ENCODE data around the gene ZMYND8.
"Not testable (repeated sequence)": the region's sequence is repeated elsewhere in the genome, so short reads cannot be mapped to it uniquely, and the experiment has no call there.

ZMYND8 gene

DNA sequence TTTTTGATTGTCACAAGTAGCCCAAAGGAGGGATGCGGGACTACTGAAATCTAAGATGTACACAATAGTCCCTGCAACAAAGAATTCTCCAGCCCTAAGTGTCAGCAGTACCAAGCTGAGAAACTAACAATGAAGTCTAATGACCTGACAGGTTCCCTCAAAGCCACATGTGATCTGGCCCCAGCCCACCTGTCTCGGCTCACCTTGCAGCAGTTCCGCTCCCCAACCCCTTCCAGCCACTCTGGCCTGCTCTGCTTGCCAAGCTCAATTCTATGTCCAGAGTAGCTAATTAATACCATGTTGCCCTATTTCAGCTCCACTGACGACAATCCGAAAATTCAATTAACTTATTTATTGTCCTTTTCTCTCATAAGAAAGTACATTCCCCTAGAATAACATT is 72.1 kb downstream of the ZMYND8 start:
- no peak for DNase-seq

DNA sequence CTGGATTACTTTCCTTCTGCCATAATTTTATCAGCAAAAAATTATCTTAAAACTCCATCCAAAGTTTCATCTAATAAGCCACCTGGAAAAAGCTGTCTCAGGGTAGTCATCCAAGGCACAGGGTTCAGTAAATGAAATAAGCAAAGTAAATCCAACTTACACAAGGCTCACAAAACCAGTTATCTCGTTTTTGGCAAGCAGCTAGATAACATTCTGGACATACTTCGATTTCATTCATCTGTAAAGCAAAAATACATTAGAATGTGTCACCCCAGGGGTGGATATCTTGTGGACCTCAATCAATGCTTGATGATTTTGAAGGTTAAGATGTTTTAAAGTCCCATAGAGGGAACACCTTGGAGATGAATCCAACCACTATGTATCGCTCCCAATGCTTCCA is 73.1 kb downstream of the ZMYND8 start:
- DNase-seq: no peak

DNA sequence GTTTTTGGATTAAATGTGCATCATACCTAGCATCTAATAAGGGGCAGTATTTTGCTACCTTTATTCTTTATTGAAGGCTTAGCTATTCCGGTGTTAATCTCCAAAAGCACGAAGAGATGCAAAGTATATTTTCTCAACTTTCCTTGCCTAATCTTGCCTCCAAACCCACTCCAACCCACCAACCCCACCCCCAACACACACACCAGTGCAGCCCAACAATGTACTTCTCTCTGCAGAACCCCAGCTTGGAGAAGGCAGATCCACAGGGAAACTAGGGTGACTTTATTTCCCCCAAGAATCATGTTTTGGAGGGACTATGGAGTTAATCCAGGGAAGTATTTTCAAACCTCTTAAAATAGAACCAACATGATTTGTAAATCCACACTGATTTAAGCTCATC is 73.6 kb downstream of the ZMYND8 start:
- no peak for DNase-seq

DNA sequence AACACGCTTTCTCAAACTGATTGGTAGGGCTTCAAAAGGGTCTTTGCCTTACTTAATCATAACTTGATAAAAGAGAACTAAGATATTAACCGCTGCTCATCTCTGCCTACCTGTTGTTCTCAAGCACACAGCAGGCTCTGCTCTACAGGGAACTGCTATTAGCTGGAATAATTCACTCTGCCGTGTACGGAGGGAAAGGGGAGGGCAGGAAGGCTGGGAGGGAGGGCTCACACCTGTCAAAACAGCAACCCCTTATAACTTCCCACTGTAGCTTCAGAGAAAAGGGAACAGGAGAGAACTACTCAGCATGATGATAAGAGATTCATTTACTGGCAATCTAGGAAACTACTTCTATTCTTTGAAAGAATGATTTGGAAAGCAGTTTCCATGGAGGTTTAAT is 75.1 kb downstream of the ZMYND8 start:
- no peak for DNase-seq

DNA sequence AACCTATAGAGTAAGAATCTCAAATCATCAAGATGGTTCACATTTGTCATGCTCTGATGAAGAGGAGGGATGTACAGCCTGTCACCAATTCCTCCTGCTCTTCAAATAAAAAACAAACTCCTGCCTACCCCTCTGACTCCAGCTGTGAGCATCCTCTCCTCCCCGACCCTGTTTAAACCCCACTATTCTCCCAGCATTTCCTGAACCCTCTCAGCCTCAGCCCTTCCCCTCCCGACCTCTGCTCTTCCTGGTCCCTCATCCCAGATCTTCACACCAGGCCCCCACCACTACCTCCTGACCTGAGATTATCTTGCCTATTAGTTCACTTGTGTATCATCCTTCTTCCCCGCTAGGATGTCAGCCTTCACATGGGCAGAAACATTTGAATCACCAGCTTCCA is 75.8 kb downstream of the ZMYND8 start:
- no peak for DNase-seq

DNA sequence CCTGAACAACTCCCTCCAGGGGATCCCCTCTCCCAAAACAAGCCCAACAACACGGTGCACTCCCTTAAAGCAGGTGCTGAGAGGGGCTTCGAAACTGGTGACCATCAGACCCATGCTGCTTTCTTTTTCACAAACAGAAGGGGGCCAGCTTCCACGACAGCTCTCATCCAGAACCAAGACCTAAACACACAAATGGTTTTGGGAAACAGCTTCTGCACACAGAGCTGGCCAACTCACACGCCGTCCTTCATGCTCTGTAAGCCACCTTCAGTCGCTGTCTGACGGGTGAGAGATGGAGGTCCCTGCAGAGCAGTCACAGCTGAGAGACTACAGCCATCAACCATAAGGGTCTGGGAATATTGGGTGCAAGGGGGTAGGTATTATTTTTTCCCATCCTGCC is 76.3 kb downstream of the ZMYND8 start:
- DNase-seq: no peak

DNA sequence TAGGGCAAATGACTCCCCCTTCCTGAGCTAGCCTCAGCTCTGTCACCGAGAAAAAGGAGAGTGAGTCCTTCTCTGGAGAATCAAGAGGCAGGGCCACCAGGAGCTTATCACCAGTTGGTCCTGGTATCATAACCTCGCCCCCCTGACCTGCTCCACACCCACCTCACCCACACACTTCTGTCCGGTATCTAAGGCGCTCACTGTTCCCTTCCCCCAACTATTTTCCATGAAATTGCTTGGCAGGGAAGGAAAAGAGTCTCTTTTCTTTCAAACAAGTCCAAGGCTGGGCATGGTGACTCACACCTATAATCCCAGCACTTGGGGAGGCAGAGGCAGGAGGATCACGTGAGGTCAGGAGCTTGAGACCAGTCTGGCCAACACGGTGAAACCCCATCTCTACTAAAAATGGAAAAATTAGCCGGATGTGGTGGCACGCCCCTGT is 77.6 kb downstream of the ZMYND8 start:
- no peak for DNase-seq

DNA sequence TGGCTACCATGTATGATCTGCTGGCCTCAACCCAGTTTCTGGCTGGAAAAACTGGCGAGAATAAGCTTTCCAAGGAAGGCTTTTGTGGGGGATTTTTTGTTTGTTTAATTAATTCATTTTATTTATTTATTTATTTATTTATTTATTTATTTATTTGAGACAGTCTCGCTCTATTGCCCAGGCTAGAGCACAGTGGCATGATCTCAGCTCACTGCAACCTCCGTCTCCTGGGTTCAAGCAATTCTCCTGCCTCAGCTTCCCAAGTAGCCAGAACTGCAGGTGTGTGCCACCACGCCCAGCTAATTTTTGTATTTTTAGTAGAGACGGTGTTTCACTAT is 79.0 kb downstream of the ZMYND8 start:
- DNase-seq: not testable (repeated sequence)

DNA sequence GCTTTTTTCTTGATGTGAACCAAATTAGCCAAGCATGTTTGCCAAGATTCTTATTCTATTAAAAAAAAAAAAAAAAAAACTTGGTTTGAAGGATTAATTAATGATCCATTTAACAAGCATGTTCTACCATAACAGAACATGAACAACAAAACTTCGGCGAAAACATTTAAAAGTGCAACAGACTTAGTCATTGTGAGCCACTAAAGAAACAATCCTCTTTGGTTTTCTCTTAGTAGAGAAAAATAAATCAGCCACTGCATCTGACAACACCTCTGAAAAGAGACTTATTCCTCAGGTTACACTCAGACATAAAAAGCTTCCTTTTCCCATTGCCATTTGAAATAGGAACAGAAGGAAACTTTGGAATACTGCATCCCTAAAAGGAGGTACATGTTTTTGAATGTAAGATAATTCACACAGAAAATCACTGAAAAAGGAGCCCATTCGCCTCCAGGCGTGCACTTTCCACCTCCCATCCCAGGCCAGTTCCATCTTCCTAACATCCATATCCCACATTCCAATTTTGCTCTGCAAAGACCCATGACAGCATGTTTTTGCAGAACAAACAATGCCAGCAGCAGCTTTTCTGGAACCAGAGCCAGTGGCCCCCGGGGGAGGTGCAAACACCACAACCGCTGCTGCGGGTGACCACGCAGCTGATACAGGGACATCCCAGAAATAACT is 79.5 kb downstream of the ZMYND8 start:
- no peak for DNase-seq

DNA sequence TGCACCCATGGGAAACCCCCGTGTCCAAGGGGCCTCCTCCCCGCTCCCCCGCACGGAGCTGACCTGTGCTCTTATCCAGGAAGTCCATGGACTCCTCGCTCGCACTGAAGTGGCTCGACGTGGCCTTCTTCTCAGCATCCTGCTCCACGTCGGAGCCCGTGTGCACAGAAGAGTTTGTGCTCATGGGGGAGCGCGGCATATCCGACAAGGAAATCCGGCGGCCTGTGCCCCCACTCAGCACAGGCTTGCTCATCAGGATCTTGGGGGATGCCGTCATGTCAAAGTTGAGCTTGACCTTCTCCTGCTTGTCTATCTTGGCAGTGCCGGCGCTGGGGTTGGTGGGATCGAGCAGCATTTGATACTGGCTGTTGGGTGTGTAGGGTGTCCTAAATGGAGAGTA is 80.2 kb downstream of the ZMYND8 start:
- DNase-seq: no peak

DNA sequence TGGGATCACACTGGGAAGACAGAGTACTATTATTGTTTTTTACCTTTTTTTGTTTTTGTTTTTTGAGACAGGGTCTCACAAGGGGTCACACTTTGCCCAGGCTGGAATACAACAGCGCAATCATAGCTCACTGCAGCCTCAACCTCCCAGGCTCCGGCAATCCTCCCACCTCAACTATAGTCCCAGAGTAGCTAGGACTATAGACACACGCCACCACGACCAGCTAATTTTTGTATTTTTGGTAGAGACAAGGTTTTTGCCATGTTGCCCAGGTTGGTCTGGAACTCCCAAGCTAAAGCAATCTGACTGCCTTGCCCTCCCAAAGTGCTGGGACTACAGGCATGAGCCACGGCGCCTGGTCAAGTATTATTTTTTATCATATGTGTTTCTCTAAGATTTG is 81.0 kb downstream of the ZMYND8 start:
- DNase-seq: no peak

DNA sequence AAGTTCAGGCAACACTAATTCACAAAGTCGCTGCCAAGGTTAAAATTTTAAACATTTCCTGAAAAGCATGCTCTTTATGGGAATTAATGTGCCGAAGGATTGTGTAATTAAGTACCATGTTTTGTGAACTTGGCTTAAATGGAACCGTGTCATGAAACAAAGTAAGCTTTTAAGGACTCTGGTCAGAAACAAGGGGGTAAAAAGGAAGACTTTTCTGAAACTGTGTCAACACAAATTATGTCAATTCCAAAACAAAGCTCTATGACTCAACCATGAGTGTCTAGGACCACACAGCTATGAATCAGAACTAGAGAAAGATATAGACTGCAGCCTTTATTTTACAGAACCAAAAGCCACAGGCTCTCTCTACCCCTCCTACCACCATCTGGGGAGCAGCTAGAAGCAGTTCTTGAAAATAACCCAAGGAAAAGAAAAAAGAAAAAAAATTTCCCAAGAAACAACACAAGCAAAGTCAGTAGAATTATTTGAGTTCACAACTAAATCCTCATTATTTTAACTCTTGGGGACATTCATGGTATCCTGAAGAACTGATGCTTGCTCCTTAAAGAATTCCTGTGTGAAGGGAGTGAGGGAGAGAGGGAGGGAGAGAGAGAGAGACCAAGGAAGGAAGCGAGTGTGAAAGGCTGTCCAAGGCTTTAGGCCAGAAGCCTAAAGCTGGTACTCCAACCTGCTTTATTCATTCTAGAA is 81.9 kb downstream of the ZMYND8 start:
- peak in 1 of 2 experiments; percentile 39 for DNase-seq

DNA sequence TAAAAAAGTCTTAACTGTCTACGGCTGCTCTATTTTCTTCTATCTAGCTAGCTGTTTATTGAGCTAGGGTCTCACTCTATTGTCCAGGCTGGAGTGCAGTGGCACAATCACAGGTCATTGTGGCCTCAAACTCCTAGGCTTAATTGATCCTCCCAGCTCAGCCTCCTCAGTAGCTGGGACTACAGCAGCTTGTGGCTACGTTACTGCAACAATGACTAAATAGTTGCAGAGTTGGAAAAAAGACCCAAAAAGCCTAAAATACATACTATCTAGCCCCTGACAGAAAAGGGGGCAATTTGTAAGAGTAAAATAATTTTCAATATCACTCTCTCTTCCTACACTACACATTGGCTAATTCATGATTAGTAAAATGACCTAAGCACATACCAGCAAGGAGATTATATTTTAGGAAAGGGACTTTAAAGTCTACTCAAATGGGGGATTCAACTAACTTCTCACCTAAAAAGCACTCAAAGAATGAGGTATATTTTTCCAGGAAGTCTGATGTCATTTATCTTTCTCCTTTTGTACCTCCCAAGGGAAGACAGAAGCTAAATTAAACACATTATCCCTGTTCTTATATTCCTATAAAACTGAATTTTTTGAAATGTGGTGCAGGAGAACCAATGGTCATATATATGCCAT is 82.8 kb downstream of the ZMYND8 start:
- DNase-seq: no peak

DNA sequence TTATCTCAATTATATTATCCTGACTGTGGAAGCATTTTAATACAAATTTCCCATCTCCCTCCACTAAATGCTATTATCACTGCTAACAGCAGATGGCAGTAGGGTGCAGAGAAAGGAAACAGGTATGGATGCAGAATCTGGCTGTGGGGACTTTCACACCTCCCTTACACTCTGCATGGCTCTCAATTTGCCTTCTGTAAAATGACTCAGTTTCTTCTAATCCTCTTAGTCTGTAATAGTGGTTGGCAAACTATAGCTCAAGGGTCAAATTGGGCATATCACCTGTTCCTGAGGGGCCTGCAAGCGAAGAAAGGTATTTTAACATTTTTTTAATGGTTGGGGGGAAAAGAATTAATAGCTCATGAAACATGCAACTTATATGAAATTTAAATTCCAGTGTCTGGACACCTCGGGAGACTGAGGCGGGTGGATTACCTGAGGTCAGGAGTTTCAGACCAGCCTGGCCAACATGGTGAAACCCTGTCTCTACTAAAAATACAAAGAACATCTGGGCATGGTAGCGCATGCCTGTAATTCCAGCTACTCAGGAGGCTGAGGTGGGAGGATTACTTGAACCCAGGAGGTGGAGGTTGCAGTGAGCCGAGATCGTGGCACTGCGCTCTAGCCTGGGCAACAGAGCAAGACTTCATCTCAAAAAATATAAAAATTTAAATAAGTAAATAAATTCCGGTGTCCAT is 83.5 kb downstream of the ZMYND8 start:
- DNase-seq: peak; percentile 28 to 47

DNA sequence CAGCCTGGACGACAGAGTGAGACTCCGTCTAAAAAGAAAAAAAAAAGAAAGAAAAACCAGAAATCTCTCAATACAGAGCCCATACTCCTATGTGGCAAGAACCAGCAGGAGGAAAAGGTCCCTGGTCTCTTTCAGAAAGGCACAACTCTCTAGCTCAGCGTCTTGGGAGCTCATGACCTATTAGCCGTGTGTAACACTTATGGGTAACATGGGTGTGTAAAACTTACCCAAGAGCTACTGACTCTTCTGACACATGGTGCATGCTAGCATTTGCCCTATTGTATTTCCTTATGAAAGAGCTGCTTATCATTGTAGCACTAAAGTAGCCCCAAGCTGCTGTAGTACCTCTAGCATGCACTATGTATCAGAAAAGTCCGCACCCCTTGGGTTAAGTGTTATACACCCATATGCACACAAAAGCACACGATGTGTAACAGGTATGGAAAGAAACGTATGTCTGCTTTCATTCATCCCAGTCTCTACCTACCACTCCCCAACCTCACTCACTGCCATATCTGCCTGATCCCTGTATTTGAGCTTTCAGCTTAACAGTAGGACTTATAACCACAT is 85.4 kb downstream of the ZMYND8 start:
- no peak for DNase-seq

DNA sequence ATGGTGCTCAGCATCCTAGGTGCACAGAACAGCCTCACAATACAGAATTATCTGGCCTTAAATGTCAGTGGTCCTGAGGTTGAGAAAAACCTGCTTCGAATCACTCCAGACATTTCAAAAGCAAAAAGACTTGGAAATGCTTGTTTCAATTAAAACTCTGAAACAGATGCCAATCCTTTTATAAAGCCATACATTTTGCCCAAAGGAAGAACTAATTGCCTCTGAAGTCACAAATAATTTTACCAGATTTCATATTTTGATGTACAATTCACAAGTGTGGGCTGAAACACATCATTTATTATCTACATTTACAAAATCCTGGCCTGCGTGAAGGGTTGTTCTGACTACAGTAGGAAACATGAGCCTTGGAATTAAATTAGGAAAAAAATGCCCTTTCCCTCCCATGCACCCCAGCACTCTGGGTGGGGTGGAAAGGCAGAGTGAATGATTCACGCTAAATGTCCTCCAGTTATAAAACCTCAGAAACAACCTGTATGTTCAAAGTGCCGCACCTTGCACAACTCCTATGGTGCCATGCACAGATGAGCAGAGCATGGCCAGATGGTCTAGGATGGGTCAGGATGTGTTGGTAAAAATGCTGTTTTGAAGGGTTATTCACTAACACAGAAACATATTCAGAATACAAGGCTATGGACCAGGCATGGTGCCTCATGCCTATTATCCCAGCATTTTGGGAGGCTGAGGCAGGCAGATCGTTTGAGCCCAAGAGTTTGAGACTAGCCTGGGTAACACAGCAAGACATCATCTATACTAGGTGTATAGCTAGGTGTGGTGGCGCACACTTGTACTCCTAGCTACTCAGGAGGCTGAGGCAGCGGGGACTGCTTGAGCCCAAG is 87.0 kb downstream of the ZMYND8 start:
- DNase-seq: no peak

DNA sequence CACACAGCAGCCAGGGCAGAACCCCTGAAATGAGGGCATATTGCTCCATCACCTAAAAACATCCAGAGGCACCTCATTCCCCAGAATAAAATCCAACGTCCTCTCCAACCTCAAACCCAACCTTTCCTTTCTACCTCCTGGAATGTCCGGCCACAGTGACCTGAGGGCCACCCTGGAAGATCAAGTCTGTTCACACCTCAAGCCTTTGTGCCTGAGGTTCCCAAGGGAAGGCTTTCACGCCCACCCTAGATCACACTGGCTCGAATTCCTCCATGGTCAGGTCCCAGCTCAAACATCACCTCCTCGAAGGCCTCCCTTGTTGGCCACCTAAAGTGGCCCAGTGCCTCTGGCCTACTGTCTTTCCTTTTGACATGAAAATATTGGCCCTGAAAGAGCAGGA is 88.9 kb downstream of the ZMYND8 start:
- DNase-seq: no peak

DNA sequence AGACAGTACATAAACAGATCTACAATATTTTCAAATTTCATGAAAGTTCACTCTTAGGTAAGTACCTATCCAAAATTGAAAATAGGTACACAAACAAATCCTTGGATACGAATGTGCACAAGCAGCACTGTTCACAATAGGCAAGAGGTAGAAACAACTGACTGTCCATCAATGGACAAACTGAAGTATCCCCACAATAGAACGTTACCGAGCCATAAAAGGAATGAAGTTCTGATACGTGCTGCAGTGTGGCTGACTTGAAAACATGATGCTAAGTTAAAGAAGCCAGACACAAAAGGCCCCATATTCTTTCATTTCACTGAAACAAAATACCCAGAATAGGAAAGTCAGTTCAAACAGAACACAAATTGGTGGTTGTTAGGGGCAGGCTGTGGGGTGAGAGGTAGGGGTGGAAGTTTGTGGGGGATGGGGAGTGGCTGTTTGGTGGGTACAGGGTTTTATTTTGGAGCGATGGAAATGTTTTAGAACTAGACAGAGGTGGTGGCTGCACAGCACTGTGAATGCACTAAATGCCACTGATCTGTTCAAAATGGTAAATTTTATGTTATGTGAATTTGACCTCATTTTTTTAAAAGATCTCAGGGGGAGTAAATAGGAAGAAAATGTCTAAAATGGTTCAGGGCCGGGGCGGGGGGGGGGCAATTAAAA is 89.5 kb downstream of the ZMYND8 start:
- no peak for DNase-seq

DNA sequence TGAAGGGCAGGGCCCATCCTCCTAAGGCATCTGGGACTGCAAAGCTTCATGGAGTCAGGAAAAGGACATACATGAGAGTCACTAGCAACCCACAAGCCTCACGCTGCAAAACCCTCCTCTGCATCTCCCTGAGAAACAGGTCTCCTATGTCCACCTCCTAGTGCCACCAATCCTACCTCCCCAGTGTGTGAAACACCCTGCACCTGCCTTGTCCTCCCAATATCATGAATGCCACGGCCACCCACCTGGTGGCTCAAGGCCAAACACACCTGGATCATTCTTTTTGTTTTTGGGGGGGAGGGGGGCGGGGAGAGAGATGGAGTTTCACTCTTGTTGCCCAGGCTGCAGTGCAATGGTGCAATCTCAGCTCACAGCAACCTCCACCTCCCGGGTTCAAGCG is 90.5 kb downstream of the ZMYND8 start:
- no peak for DNase-seq

DNA sequence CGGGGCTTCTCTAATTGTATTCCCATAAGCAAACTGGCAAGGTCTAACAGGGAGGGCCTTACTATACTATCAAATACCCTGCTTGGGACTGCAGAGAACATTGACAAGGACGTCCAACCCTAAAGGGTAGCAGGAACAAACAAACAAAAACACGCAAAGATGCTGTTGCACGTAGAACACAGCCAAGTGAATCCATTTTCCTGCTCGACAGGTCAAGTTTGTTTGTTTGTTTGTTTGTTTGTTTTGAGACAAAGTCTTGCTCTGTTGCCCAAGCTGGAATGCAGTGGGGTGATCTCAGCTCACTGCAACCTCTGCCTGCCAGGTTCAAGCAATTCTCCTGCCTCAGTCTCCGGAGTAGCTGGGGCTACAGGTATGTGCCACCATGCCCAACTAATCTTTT is 91.3 kb downstream of the ZMYND8 start:
- no peak for DNase-seq

DNA sequence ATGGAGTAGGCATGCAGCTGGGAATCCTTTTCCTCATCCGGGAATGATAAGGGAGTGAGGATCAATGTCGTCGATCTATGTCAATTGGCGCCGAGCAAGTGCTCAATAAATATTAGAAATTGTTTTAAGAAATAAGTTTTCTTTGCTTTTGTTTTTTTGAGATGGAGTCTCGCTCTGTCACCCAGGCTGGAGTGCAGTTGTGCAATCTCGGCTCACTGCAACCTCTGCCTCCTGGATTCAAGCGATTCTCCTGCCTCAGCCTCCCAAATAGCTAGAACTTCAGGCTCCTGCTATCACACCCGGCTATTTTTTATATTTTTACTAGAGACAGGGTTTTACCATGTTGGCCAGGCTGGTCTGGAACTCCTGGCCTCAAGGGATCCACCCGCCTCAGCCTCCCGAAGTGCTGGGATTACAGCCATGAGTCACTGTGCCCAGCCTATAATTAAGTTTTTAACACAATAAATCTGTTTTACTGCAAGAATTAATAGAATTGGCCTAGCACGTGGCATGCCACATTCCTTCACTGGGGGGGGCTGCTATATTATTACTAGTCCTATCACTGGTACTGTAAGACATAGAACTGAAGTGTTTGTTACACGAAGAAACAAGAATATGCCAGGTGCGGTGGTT is 92.2 kb downstream of the ZMYND8 start:
- not testable (repeated sequence) for DNase-seq

Measured in activated CD4-positive, alpha-beta T cell treated with anti-CD3 and anti-CD28 coated beads, Interleukin-2, amount 50 U/mL, for 48 hours (primary cell).